Stomach (tissue), 4 donors: ENCODE measurements around the gene SCGB1D4.
A peak's percentile ranks its signal among the peaks of the same experiment; 100 is the strongest.
"Not testable (repeated sequence)": the region's sequence is repeated elsewhere in the genome, so short reads cannot be mapped to it uniquely, and the experiment has no call there.

ENCODE experiments used
- POLR2A ChIP-seq, 4 donors: fragments of 450-650 bp; IDR thresholded peaks; one replicate each; pipeline ENCODE4 v1.6.1; 2016; ENCODE audit warnings: antibody characterized with exemption in 4 of 4, control low read depth in 2 of 4, mild to moderate bottlenecking in 1 of 4, moderate library complexity in 1 of 4
- TF ChIP-seq, protein P1 (sequence below), 7 experiments: fragments of 450-650 bp in 4 of 7; fragments of 200-600 bp in 3 of 7; sonication (generic) in 3 of 7; IDR thresholded peaks; one replicate each; pipeline ENCODE4 v1.5.1; 2016 to 2019; ENCODE audit warnings: antibody characterized with exemption in 7 of 7, control low read depth in 2 of 7, mild to moderate bottlenecking in 1 of 7

DNA sequence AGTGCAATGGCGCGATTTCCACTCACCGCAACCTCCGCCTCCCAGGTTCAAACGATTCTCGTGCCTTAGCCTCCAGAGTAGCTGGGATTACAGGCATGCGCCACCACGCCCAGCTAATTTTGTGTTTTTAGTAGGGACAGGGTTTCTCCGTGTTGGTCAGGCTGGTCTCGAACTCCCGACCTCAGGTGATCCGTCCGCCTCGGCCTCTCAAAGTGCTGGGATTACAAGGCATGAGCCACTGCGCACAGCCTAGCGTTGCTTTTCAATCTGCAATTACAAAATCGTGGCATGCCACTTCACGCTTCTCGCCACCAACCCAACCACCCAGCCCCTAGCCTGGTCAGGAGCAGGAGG lies 38.1 kb upstream of the SCGB1D4 start:
- TF ChIP-seq, protein P1, sequence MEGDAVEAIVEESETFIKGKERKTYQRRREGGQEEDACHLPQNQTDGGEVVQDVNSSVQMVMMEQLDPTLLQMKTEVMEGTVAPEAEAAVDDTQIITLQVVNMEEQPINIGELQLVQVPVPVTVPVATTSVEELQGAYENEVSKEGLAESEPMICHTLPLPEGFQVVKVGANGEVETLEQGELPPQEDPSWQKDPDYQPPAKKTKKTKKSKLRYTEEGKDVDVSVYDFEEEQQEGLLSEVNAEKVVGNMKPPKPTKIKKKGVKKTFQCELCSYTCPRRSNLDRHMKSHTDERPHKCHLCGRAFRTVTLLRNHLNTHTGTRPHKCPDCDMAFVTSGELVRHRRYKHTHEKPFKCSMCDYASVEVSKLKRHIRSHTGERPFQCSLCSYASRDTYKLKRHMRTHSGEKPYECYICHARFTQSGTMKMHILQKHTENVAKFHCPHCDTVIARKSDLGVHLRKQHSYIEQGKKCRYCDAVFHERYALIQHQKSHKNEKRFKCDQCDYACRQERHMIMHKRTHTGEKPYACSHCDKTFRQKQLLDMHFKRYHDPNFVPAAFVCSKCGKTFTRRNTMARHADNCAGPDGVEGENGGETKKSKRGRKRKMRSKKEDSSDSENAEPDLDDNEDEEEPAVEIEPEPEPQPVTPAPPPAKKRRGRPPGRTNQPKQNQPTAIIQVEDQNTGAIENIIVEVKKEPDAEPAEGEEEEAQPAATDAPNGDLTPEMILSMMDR (IDR thresholded peaks at IDR 0.05) = peak in 1 of 7 experiments; percentile 10
- not testable (repeated sequence) for TF ChIP-seq POLR2A (IDR thresholded peaks at IDR 0.05)
